HCT116 (cell line): Measurements from ENCODE around the gene CPNE5. TPM values are rescaled to one million over a fixed set of nuclear protein-coding genes. Genes with fewer than 3 reads are reported as not detected.

ENCODE experiments used
- ATAC-seq: fragments of 200-7000 bp; cut with Tn5 transposase; 2 replicates; pipeline ENCODE4 v1.9.1; 2020; ENCODE audit warnings: mild to moderate bottlenecking, moderate library complexity
- BruUV-seq: library from RNA; stranded (reverse); fragments of 400-500 nt; replicated peaks from 2 replicates; lab custom pipeline; 2021; lab: Mats Ljungman, UMichigan
- CTCF ChIA-PET: fragments of 300-600 bp; sonication (Branson Sonifier 250); formaldehyde crosslinking; loops from one replicate; lab custom pipeline; 2021; ENCODE audit warnings: antibody characterized with exemption; lab: Charles Lee
- POLR2A ChIA-PET: fragments of 300-600, 350-600 bp; sonication (Branson Sonifier 250); formaldehyde crosslinking; loops from one replicate; lab custom pipeline; 2021; ENCODE audit warnings: antibody characterized with exemption; lab: Charles Lee
- RAD21 ChIA-PET, 2 experiments: fragments of 300-600 bp; sonication (Branson Sonifier 250); formaldehyde crosslinking; loops; one replicate each; lab custom pipeline; 2023; ENCODE audit warnings: low total read pairs in 2 of 2; ENCODE audit not compliant: uncharacterized antibody in 2 of 2, unreplicated experiment in 2 of 2, low non-redundant PET in 1 of 2; lab: Charles Lee
- DNase-seq: peaks from one replicate; pipeline ENCODE4 v3.0.0-alpha.2; 2010; ENCODE audit warnings: low read depth, low spot score
- H2AFZ ChIP-seq: fragments of 200-600 bp; shearing (Covaris generic), sonication (generic); 2 replicates; pipeline ENCODE4 v1.6.1; 2017; ENCODE audit warnings: low read depth, mixed run types, mixed read lengths, antibody characterized with exemption, low read length; ENCODE audit not compliant: poor library complexity, severe bottlenecking
- H3K27ac ChIP-seq: 2 replicates; pipeline ENCODE4 v1.5.1; 2012; ENCODE audit warnings: low read depth, low read length
- H3K27me3 ChIP-seq: fragments of 200-600 bp; sonication (generic); 2 replicates; pipeline ENCODE4 v1.6.1; 2016; ENCODE audit warnings: mixed run types, low read length, mixed read lengths; ENCODE audit not compliant: insufficient read depth
- H3K36me3 ChIP-seq, 2 experiments: fragments of 200-500 bp in 1 of 2; fragments of 200-600 bp in 1 of 2; sonication (Bioruptor generic) in 1 of 2; sonication (generic) in 1 of 2; 2 replicates each; pipeline versions ENCODE4 v1.5.1 to v1.6.1; 2014 to 2016; ENCODE audit warnings: low read length in 2 of 2, inconsistent platforms in 1 of 2, mixed read lengths in 1 of 2, mixed run types in 1 of 2; ENCODE audit not compliant: insufficient read depth in 2 of 2, control insufficient read depth in 1 of 2
- H3K4me1 ChIP-seq, 2 experiments: fragments of 200-600 bp in 1 of 2; sonication (generic) in 1 of 2; 2 replicates each; pipeline versions ENCODE4 v1.5.1 to v1.6.1; 2012 to 2017; ENCODE audit warnings: low read length in 2 of 2, inconsistent platforms in 1 of 2, mild to moderate bottlenecking in 1 of 2, mixed read lengths in 1 of 2, mixed run types in 1 of 2, moderate library complexity in 1 of 2; ENCODE audit not compliant: insufficient read depth in 2 of 2, control insufficient read depth in 1 of 2
- H3K4me2 ChIP-seq: fragments of 200-600 bp; sonication (generic); 2 replicates; pipeline ENCODE4 v1.6.1; 2017; ENCODE audit warnings: mixed run types, low read length, mixed read lengths
- H3K4me3 ChIP-seq, 2 experiments: fragments of 200-600 bp in 1 of 2; sonication (generic) in 1 of 2; replicated peaks in 1 of 2; 2 replicates each; pipeline ENCODE4 v1.5.1; 2011 to 2016; ENCODE audit warnings: low read length in 2 of 2, control low read depth in 1 of 2, low read depth in 1 of 2, mild to moderate bottlenecking in 1 of 2, mixed read lengths in 1 of 2, mixed run types in 1 of 2
- H3K79me2 ChIP-seq: fragments of 200-600 bp; sonication (generic); 2 replicates; pipeline ENCODE4 v1.6.1; 2017; ENCODE audit warnings: mild to moderate bottlenecking, mixed run types, low read length, moderate library complexity, mixed read lengths; ENCODE audit not compliant: insufficient read depth
- H3K9ac ChIP-seq: fragments of 200-600 bp; sonication (generic); 2 replicates; pipeline ENCODE4 v1.6.1; 2016; ENCODE audit warnings: low read length, mixed read lengths
- H3K9me2 ChIP-seq: fragments of 200-600 bp; sonication (generic), shearing (Covaris generic); 2 replicates; pipeline ENCODE4 v1.6.1; 2017; ENCODE audit warnings: mixed run types, mild to moderate bottlenecking, moderate library complexity; ENCODE audit not compliant: insufficient read depth
- H3K9me3 ChIP-seq, 2 experiments: fragments of 200-500 bp in 1 of 2; fragments of 200-600 bp in 1 of 2; sonication (Bioruptor generic) in 1 of 2; sonication (generic) in 1 of 2; 2 replicates each; pipeline ENCODE4 v1.6.1; 2014 to 2017; ENCODE audit warnings: low read length in 2 of 2, mixed read lengths in 2 of 2, inconsistent platforms in 1 of 2, low read depth in 1 of 2, mild to moderate bottlenecking in 1 of 2, mixed run types in 1 of 2, moderate library complexity in 1 of 2; ENCODE audit not compliant: control insufficient read depth in 1 of 2, insufficient read depth in 1 of 2
- H4K20me1 ChIP-seq: fragments of 200-600 bp; sonication (generic), shearing (Covaris generic); 2 replicates; pipeline ENCODE4 v1.6.1; 2017; ENCODE audit warnings: mixed run types, mild to moderate bottlenecking, moderate library complexity; ENCODE audit not compliant: insufficient read depth
- ATF3 ChIP-seq: IDR thresholded peaks from 2 replicates; pipeline ENCODE4 v1.6.1; 2012
- CBX3 ChIP-seq: IDR thresholded peaks from 2 replicates; pipeline ENCODE4 v1.6.1; 2012; ENCODE audit warnings: low read depth
- CEBPB ChIP-seq: IDR thresholded peaks from 2 replicates; pipeline ENCODE4 v1.6.1; 2012; ENCODE audit warnings: low read depth
- CTCF ChIP-seq, 3 experiments: fragments of 200-600 bp in 1 of 3; sonication (generic) in 1 of 3; IDR thresholded peaks in 2 of 3; conservative IDR thresholded peaks in 1 of 3; 2 replicates each; pipeline ENCODE4 v1.5.1; 2012 to 2017; ENCODE audit warnings: low read depth in 2 of 3, low read length in 2 of 3, antibody characterized with exemption in 1 of 3, borderline replicate concordance in 1 of 3, control low read depth in 1 of 3, mild to moderate bottlenecking in 1 of 3, mixed read lengths in 1 of 3, mixed run types in 1 of 3, moderate library complexity in 1 of 3; ENCODE audit not compliant: insufficient read depth in 1 of 3
- EGR1 ChIP-seq: IDR thresholded peaks from 2 replicates; pipeline ENCODE4 v1.6.1; 2012; ENCODE audit warnings: low read depth
- ELF1 ChIP-seq: IDR thresholded peaks from 2 replicates; pipeline ENCODE4 v1.6.1; 2012; ENCODE audit warnings: low read depth, borderline replicate concordance
- EZH2 ChIP-seq: fragments of 200-600 bp; sonication (generic); IDR thresholded peaks from 2 replicates; pipeline ENCODE4 v1.6.1; 2017; ENCODE audit warnings: antibody characterized with exemption, mixed run types
- FOSL1 ChIP-seq: IDR thresholded peaks from 2 replicates; pipeline ENCODE4 v1.6.1; 2012; ENCODE audit warnings: low read depth
- JUND ChIP-seq: IDR thresholded peaks from 2 replicates; pipeline ENCODE4 v1.6.1; 2012
- POLR2A ChIP-seq: IDR thresholded peaks from 2 replicates; pipeline ENCODE4 v1.7.0; 2011; ENCODE audit warnings: borderline replicate concordance; ENCODE audit not compliant: insufficient read depth, insufficient read length; ENCODE audit errors: extremely low read depth
- POLR2AphosphoS5 ChIP-seq: IDR thresholded peaks from 2 replicates; pipeline ENCODE4 v1.6.1; 2011; ENCODE audit warnings: mild to moderate bottlenecking, low read depth, low read length, moderate library complexity
- REST ChIP-seq: IDR thresholded peaks from 2 replicates; pipeline ENCODE4 v1.6.1; 2012; ENCODE audit warnings: low read depth
- SP1 ChIP-seq: IDR thresholded peaks from 2 replicates; pipeline ENCODE4 v1.6.1; 2012; ENCODE audit warnings: low read depth
- SRF ChIP-seq: IDR thresholded peaks from 2 replicates; pipeline ENCODE4 v1.6.1; 2012; ENCODE audit warnings: low read depth
- TCF7L2 ChIP-seq: IDR thresholded peaks from 2 replicates; pipeline ENCODE4 v1.7.0; 2011; ENCODE audit warnings: borderline replicate concordance, inconsistent platforms; ENCODE audit not compliant: insufficient read depth, insufficient read length; ENCODE audit errors: extremely low read depth
- YY1 ChIP-seq: IDR thresholded peaks from 2 replicates; pipeline ENCODE4 v1.6.1; 2011; ENCODE audit warnings: low read length, low read depth, moderate library complexity, mild to moderate bottlenecking; ENCODE audit not compliant: insufficient replicate concordance; ENCODE audit errors: extremely low read depth
- ZFX ChIP-seq: fragments of 450-650 bp; IDR thresholded peaks from 2 replicates; pipeline ENCODE4 v1.6.1; 2017
- ZNF274 ChIP-seq: fragments of 200-500 bp; sonication (Bioruptor generic); IDR thresholded peaks from 2 replicates; pipeline ENCODE4 v1.6.1; 2014; ENCODE audit warnings: mild to moderate bottlenecking, low read depth, low read length, inconsistent platforms
- intact Hi-C: fragments of 100-400 bp; cut with micrococcal nuclease; formaldehyde crosslinking; loops from 2 replicates; pipeline ENCODE4 v1.10.0; 2022
- total RNA-seq: library from RNA; stranded (reverse); gene quantifications from one replicate; pipeline ENCODE4 v1.2.1, GENCODE V29; 2021; ENCODE audit not compliant: unreplicated experiment
- TF ChIP-seq, protein P1 (sequence below): IDR thresholded peaks from 2 replicates; pipeline ENCODE4 v1.6.1; 2012
- TF ChIP-seq, protein P2 (sequence below): IDR thresholded peaks from 2 replicates; pipeline ENCODE4 v1.6.1; 2011; ENCODE audit warnings: mild to moderate bottlenecking, low read length, moderate library complexity; ENCODE audit not compliant: insufficient replicate concordance; ENCODE audit errors: extremely low read depth

The CPNE5 gene
- total RNA-seq, 1 experiment from 2014 or later: not detected

GRCh38 chr6:36715469-36715868 is 123.8 kb downstream of the CPNE5 start:
- ChIA-PET RAD21 (no interaction called here), CTCF (no interaction called here), POLR2A (no interaction called here)
- BruUV-seq: no TSS peak
- no peak overlapping the region for H2AFZ ChIP-seq
- DNase-seq: no peak
- no peak for ATAC-seq
- H3K9me3 ChIP-seq: no peaks in the 10 kb centered on the region
- no peak overlapping the region for H3K27ac ChIP-seq
- H3K79me2 ChIP-seq: no peaks in the 10 kb centered on the region
- H3K9me2 ChIP-seq: no peaks in the 10 kb centered on the region
- no peaks in the 10 kb centered on the region for H3K27me3 ChIP-seq
- intact Hi-C loops: no loop called here
- 0 out of 4 replicates have a peak, but pooled peaks cover 0 to 6% of the 10 kb centered on the region in 2 experiments for H3K4me1 ChIP-seq
- no peak overlapping the region for H3K4me3 ChIP-seq
- no peak overlapping the region for H3K9ac ChIP-seq
- TF ChIP-seq CBX3 (no peak), TCF7L2 (no peak), POLR2AphosphoS5 (no peak), SP1 (no peak), ELF1 (no peak), EGR1 (no peak), ZNF274 (no peak), YY1 (no peak), FOSL1 (no peak), ATF3 (no peak), CEBPB (no peak), JUND (no peak), POLR2A (no peak), CTCF (IDR thresholded peaks at IDR 0.05 in 2 of 3, conservative IDR thresholded peaks at IDR 0.05 in 1 of 3; ENCODE audit: borderline replicate concordance in 1 of 3, insufficient read depth in 1 of 3, low read depth in 2 of 3, low read length in 2 of 3) (no peak), SRF (no peak), EZH2 (no peak), REST (no peak), ZFX (no peak)
- TF ChIP-seq, protein P1, sequence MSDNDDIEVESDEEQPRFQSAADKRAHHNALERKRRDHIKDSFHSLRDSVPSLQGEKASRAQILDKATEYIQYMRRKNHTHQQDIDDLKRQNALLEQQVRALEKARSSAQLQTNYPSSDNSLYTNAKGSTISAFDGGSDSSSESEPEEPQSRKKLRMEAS: no peak
- TF ChIP-seq, protein P2, sequence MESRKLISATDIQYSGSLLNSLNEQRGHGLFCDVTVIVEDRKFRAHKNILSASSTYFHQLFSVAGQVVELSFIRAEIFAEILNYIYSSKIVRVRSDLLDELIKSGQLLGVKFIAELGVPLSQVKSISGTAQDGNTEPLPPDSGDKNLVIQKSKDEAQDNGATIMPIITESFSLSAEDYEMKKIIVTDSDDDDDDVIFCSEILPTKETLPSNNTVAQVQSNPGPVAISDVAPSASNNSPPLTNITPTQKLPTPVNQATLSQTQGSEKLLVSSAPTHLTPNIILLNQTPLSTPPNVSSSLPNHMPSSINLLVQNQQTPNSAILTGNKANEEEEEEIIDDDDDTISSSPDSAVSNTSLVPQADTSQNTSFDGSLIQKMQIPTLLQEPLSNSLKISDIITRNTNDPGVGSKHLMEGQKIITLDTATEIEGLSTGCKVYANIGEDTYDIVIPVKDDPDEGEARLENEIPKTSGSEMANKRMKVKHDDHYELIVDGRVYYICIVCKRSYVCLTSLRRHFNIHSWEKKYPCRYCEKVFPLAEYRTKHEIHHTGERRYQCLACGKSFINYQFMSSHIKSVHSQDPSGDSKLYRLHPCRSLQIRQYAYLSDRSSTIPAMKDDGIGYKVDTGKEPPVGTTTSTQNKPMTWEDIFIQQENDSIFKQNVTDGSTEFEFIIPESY: no peak
- no peaks in the 10 kb centered on the region for H4K20me1 ChIP-seq
- H3K4me2 ChIP-seq: no peak overlapping the region
- no peaks in the 10 kb centered on the region for H3K36me3 ChIP-seq
